Mammary epithelial cell (primary cell): ENCODE results near the gene RHEB.

Source experiments
- EZH2 ChIP-seq: IDR thresholded peaks from 2 replicates; pipeline ENCODE4 v1.6.1; 2012; ENCODE audit warnings: low read length, inconsistent platforms, borderline replicate concordance
- TF ChIP-seq, protein P1 (sequence below), 2 donors: IDR thresholded peaks in 1 of 2; conservative IDR thresholded peaks in 1 of 2; 2 replicates each; pipeline ENCODE4 v1.5.1; 2011 to 2012; ENCODE audit warnings: inconsistent platforms in 2 of 2, low read length in 2 of 2, mild to moderate bottlenecking in 2 of 2, control low read depth in 1 of 2, low read depth in 1 of 2; ENCODE audit not compliant: insufficient read depth in 1 of 2; ENCODE audit errors: extremely low read depth in 1 of 2

GRCh38 chr7:151431768-151432311 lies 87.9 kb downstream of the RHEB start:
- TF ChIP-seq, protein P1, sequence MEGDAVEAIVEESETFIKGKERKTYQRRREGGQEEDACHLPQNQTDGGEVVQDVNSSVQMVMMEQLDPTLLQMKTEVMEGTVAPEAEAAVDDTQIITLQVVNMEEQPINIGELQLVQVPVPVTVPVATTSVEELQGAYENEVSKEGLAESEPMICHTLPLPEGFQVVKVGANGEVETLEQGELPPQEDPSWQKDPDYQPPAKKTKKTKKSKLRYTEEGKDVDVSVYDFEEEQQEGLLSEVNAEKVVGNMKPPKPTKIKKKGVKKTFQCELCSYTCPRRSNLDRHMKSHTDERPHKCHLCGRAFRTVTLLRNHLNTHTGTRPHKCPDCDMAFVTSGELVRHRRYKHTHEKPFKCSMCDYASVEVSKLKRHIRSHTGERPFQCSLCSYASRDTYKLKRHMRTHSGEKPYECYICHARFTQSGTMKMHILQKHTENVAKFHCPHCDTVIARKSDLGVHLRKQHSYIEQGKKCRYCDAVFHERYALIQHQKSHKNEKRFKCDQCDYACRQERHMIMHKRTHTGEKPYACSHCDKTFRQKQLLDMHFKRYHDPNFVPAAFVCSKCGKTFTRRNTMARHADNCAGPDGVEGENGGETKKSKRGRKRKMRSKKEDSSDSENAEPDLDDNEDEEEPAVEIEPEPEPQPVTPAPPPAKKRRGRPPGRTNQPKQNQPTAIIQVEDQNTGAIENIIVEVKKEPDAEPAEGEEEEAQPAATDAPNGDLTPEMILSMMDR (conservative IDR thresholded peaks at IDR 0.05 in 1 of 2, IDR thresholded peaks at IDR 0.05 in 1 of 2; ENCODE audit: extremely low read depth in 1 of 2, insufficient read depth in 1 of 2, low read depth in 1 of 2, low read length in 2 of 2) = no peak
- TF ChIP-seq EZH2 = no peak
